ENCODE results near the gene UVSSA.
"Not testable (repeated sequence)": the region's sequence is repeated elsewhere in the genome, so short reads cannot be mapped to it uniquely, and the experiment has no call there.

The UVSSA gene

DNA sequence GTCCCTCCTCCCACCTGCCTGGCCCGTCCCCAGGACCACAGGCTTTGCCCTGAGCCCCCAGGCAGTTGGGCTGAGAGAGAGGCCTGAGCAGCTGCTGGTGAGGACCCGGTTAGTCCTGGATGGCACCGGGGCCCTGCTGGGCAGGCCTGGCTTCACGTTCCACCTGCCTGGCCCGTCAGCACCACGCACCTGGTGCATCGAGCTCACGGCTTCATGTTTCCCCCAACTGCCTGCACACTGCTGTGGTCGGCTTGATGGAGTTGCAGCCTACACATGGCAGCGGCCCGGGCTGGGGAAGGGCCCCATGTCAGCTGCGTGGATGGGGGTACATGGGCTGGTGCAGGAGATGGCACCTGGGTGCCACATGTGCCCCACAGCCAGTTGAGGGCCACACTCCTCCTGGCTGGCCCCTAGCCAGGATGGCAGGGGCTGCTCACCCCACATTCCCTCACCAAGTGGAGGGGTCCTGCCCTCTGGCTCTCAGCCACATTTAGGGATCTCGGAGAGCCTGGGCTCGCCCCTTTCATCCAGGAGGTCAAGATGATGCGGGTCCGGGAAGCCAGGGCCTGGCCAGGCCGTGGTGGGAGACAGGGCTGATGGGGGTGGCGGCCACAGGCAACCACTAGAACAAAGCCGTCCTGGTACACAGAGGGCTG, 30.7 kb downstream of the UVSSA start:
- no peak for DNase-seq (ENCODE audit: low spot score)

DNA sequence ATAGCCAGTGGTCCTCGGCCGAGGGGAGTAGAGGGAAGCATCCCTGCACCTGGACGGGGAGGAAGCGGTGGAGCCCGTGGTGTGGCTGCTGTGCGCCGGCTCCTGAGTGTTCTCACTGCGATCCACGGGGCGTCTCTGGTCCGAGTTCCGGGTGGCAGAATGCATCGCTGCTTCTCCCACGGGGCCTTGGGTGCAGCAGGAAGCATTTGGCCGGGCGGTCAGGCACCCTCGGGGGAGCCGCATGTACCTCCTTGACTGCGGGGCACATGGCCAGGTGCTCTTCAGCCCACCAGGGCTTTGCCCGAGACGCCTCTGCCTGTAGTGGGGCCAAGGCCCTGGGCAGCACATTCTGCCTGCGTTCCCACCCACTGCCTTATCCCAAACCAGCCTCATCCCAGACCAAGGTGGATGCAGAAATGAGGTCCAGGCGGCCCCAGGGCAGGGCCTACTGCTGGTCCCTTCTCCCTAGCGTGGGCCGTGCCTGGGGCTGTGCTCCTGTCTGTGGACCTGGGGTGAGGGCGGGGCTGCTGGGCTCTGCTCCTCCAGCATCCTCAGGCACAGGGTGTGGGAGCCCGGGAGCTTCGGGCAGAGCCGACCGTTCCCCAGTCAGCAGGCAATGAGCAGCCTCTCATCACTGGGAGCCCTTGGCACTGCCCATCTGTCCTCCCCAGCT, 31.7 kb downstream of the UVSSA start:
- DNase-seq (ENCODE audit: low spot score), result no peak

DNA sequence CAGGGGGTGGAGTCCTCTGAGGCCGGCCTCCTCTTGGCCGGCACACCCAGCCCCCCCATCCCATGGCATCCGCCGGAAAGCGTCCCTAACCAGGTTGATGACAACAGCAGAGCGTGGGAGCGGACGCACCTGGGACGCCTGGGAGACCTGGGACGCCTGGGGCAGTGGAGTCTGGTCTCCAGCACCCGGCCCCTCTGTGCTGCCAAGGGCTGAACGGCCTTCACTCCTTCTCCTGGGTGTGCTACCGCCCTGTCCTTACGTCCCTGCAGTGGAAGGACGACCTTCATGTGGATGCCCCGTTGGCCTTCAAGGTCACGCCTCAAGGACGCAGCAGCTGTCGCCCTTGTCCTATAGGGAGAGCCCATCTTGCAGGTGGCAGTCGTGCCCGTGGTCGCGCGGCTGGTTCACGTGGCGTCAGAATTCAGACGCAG, 32.4 kb downstream of the UVSSA start:
- no peak for DNase-seq (ENCODE audit: low spot score)

- DNase-seq (ENCODE audit: low spot score), result no peak
Measured at GRCh38 chr4:1379801-1380331, 32.9 kb downstream of the UVSSA start.

DNA sequence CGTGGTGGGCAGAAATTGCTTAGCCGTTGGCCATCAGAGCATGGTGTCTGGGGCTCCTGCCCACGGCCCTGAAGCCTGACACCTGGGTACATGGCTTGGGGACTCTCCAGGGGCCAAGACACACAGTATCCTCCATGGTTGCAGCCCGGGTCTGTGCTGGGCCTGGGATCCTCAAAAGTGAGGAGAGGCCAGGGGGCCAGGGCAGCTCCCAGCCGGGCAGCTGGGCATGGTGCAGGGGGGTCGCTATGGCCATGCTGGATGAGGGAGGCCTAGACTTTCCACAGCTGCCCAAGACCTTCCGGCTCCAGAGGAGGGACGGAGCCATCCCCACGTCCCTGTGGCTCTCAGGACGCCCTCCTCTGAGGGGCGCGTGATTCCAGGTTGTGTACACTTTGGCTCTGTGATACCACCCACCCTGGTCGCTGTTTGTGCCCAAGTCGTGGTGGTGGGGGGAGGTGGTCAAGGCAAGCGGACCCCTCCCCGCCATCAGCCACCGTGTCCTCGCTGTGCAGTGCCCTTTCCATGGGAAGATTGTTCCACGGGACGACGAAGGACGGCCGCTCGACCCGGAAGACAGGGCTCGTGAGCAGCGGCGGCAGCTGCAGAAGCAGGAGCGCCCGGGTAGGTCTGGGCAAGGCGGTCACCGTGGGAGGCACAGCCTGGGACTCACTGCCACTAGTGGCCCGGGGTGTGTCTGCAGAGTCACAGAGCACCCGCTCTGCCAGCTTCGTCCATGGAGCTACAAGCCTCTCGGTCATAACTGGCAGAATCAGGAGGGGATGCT, 33.6 kb downstream of the UVSSA start:
- DNase-seq (ENCODE audit: low spot score), result no peak

DNA sequence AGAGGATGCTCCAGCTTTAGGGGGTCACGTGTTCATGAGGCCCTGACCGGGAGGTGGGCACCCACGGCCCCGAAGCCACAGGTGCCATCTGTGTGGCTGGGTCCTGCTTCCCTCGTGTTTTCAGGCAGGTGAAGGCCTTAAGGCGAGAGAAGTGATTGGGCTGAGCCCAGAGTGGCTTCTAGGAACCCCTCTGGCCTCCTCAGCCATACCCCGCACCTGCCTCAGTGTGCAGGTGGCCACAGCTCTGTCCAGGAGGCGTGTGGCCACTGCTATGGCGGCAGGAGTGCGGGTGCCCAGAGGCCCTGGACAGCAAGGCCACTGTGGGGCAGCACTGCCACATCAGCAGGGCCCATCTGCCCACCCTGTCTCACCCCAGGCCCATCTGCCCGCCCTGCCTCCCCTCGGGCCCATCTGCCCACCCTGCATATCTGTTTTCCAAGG, 34.2 kb downstream of the UVSSA start:
- DNase-seq (ENCODE audit: low spot score), result no peak

GRCh38 chr4:1381944-1382541, 35.0 kb downstream of the UVSSA start:
- no peak for DNase-seq (ENCODE audit: low spot score)

DNA sequence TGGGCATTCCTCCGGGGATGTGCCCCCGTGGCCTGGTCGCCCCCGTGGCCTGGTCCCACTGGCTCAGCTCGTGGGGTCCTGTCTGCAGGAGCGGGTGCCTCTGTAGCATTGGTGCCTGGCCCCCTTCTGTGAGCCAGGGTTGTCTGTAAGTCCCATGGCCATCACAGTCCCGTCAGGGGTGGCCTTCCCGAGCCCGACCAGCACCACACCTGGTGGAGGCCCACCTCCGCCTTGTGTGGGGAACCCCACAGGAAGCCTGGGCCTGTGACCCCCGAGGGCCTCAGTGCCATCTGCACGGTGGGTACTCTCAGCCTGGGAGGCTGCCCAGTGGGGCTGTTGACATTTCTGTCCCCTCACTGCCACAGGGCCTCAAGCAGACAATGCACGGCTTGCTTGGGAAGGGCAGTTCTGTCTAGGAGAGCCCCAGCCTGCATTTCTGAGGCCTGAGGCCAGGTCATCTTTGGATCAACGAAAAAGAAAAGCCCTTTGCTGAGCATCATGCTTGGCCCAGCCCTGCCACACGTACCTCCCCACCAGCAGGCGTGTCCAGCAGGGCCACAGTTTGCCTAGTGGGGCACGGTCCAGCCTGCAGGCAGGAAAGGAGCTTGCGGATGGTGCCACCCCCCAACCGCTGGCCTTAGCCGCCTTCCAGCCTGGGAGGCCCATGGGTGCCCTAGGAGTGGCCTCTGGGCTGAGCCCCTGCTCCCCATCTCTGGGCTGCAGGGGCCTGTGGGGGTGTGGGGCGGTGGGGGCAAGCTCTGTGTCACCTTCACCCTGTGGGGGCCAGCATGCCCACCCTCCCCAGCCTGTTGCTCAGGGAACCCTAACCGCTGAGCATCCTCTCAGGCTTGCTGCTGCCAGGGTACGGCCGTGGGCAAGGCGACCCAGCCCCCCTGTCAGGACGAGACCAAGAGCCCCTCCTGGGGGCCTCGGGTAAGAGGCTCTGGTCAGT, 36.0 kb downstream of the UVSSA start:
- no peak for DNase-seq (ENCODE audit: low spot score)

DNA sequence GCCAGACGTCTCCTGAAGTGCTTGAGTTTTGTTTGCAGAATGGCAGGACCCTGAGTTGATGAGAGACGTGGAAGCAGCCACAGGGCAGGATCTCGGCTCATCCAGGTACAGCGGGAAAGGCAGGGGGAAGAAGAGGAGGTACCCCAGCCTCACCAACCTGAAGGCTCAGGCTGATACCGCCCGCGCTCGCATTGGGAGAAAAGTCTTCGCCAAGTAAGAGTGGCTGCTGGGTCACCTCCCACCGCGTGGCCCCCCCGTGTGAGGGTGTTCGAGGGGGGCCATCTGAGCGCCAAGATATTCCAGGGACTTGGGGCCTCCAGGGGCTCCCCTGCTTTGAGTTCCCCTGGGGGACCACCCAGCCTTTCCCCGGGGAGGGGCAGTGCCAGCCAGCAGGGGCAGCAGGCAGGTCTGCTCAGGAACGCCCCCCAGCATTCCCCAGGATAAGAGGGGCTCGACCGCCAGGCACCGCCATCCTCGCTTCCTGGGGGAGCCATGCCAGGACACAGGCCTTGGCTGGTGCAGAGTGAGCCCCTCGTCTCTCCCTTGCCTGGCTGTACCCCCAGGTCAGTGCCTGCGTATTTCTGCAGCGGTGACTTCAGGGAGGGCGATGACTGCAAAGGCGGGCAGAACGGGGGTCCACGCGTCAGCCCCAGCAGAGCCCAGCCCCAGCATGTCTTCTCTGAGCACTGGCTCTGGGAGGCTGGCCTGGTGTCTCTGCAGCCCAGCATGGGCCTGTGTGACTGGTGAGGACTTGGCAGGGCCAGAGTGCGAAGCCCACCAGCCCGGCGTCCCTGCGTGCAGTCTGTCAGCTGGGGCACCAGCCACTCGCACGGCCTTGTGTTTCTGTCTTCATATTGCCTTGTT, 37.0 kb downstream of the UVSSA start:
- no peak for DNase-seq (ENCODE audit: low spot score)

DNA sequence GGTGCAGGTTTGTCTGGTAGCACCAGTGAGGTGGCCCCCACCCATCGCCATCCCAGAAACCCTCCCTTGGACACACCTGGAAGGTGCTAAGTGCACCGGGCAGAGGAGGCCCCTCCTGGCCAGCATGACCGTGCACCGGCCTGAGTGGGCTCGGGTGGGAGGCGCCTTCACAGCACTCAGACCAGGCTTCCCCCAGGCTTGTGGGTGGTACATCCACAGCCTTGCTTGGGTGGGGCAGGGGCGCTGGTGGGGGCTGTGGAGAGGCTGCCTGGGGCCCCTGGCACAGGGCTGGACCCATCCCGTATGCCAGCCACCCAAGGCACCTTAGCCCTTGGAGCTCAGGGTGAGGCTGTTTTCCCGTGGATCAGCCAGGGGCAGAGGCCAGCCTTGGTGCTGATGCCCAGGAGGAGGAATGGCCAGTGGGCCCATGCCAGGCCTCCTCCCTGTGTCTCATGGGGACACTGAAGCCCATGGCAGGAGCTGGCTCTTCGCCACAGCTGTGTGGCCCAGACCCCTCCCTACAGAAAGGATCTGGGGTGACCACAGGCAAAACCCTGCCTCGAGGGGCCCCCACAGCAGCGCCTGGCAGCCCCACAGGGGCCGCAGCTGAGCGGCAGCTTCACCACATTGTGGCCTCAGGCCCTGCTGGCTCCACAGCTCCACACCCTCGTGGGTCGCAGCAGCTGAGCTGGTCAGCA, 37.8 kb downstream of the UVSSA start:
- DNase-seq (ENCODE audit: low spot score), result no peak

DNA sequence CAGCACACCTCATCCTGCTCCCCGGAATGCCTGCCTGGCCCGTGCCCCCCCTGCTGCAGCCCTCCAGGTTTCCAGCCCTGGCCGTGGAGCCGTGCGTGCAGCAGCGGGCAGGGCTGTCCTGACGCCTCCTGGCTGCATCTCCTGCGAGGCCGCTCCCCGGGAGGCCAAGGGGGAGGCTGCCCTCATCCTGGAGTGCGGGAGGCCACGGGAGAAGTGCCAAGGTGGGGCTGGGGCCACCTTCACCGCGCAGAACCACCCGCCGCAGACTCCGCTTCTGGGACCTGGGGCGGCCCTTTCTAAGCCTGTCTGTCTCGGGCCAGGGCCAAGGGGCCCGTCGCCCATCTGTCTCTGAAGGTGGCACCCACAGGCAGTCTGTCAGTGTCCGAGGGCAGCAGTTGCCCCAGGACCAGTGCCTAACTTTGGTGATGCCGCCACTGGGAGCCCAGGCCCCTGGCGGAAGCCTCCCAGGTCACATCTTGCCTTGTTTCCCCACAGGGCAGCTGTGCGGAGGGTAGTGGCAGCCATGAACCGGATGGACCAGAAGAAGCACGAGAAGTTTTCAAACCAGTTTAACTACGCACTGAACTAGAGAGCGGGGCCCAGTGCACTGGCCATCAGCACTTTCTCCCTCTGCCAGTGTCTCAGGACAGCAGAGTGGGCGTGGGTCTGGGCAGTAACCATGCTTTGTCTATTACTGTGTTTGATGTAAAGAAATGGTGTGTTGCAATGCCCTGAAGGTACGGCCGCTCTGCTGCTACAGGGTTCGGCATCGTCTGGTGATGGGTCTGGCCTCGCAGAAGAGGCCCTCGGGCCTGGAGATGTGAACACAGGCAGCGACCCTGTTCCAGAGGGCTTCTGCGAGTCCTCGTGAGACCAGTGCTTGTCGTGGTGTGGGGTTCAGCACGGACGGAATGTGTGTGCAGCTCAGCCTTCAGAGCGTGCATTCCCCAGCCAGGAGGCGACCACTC, 38.6 kb downstream of the UVSSA start:
- DNase-seq (ENCODE audit: low spot score), result no peak

GRCh38 chr4:1393363-1393762, 46.4 kb downstream of the UVSSA start:
- not testable (repeated sequence) for DNase-seq (ENCODE audit: low spot score)

DNA sequence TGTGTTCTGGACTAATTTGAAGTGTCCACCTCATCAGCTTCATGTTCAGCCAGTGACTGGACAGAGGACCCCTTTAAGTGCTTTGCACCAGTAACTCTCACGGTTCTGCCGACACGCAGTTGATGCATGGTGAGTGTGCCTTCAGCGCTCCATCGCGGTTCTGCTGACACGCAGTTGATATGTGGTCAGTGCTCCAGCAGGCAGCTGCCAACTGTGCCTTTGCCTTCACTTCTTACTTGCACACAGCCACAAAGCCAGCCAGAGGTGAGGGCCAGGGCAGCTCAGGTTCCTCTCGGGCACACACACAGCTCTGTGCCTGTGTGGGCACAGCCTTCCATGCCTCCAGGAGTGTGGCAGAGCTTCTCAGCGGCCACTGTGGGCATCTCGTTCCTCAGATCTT, 46.9 kb downstream of the UVSSA start:
- DNase-seq (ENCODE audit: low spot score), result no peak

DNA sequence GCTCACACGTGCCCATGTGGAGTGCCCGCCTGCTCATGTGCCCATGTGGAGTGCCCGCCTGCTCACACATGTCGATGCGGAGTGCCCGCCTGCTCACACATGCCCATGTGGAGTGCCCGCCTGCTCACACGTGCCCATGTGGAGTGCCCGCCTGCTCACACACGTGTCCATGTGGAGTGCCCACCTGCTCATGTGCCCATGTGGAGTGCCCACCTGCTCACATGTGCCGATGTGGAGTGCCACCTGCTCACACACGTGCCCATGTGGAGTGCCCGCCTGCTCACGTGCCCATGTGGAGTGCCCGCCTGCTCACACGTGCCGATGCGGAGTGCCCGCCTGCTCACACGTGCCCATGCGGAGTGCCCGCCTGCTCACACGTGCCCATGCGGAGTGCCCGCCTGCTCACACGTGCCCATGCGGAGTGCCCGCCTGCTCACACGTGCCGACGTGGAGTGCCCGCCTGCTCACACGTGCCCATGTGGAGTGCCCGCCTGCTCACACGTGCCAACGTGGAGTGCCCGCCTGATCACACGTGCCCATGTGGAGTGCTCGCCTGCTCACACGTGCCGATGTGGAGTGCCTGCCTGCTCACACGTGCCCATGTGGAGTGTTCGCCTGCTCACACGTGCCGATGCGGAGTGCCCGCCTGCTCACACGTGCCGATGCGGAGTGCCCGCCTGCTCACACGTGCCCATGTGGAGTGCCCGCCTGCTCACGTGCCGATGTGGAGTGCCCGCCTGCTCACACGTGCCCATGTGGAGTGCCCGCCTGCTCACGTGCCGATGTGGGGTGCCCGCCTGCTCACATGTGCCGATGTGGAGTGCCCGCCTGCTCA, 47.8 kb downstream of the UVSSA start:
- DNase-seq (ENCODE audit: low spot score), result not testable (repeated sequence)

GRCh38 chr4:1395389-1395820, 48.4 kb downstream of the UVSSA start:
- not testable (repeated sequence) for DNase-seq (ENCODE audit: low spot score)

DNA sequence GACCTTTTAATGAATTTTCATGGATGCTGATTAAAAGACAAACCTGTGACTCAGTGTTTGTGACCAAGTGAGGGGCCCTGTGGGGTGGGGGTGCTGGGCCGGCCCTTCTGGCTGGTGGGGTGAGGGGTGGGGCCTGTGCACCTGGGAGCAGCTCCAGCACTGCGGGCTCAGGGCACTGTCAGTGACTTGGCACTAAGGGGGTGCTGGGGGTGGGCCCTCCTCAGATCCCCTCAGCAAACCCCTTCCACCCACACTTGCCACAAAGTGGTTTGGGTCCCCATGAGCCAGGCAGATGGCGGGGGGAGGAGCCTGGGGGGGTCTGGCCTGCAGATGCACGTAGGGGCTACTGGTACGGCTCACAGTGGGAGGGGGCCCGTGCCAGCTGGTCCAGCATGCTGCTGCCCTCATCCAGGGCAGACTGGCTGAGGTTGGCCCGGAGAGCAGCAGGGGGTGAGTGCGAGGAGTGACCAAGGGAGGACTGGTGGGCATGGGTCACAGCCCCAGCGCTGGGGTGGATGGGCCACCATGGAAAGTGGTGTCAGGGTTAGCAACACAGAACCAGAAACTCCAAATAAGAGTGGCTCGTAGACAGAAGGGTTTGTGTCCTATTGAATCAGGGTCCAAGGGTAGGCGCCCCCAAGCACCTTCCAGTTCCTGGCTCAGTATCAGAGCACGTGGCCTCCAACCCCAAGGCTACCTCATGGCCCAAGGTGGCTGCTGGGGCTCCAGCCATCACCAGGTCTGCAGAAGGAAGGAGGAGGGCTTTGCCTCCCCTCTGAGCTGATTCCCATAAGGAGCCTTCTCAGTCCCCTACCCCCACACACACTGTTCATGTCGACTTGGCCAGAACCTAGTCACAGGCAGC, 49.2 kb downstream of the UVSSA start:
- no peak for DNase-seq (ENCODE audit: low spot score)

Data from D341Med (cell line).